Measurements from ENCODE around the gene FUT6. TPM values are rescaled to one million over a fixed set of nuclear protein-coding genes. Genes with fewer than 3 reads are reported as not detected.

FUT6 gene
- total and polyA plus RNA-seq, 2 donors from 2014 or later = 13.0 to 58.4 TPM

DNA sequence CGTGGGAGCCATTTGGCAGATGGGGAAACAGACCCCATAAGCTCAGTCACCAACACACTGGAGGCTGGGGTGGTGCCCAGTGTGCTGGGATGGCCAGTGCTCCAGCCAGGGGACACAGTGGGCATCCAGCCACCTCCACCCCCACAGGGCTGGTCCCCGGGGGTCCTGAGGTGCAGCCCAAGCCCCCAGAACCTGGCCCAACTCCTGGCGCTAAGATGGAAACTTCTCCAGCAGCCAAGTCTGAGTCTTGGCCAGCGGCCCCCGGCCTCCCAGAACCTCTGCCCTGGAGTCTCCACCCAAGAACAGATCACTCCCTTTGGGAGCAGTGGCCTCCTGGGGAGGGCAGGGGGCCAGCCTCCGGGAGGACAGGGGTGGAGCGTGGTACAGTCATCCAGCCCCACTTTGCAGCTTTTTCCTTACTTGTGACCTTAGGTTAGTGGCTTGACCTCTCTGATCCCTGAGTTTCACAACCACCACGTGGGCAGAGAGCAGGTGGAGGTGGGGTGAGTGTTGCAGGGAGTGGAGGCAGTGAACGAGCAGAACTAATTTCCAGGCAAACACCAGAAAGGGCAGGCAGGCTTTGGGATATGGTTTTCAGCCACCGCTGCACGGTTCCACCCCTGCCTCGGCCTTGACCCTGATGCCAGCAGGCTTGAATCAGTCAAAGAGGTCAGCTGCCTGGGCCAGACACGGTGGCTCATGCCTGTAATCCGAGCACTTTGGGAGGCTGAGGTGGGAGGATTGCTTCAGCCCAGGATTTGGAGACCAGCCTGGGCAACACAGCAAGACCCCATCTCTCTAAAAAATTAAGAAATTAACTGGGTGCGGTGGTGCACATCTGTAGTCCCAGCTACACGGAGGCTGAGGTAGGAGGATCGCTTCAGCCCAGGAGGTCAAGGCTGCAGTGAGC is 38.9 kb downstream of the FUT6 start:
- H3K9me3 ChIP-seq (ENCODE audit: control insufficient read depth in 2 of 3, insufficient read depth in 1 of 3, low read length in 3 of 3) = no peaks in the 10 kb centered on the region
- H3K9ac ChIP-seq (ENCODE audit: low read length in 3 of 3) = no peak overlapping the region
- DNase-seq = no peak
- no peaks in the 10 kb centered on the region for H3K27me3 ChIP-seq (ENCODE audit: control insufficient read depth, insufficient read depth, low read length)
- TF ChIP-seq, protein P1, sequence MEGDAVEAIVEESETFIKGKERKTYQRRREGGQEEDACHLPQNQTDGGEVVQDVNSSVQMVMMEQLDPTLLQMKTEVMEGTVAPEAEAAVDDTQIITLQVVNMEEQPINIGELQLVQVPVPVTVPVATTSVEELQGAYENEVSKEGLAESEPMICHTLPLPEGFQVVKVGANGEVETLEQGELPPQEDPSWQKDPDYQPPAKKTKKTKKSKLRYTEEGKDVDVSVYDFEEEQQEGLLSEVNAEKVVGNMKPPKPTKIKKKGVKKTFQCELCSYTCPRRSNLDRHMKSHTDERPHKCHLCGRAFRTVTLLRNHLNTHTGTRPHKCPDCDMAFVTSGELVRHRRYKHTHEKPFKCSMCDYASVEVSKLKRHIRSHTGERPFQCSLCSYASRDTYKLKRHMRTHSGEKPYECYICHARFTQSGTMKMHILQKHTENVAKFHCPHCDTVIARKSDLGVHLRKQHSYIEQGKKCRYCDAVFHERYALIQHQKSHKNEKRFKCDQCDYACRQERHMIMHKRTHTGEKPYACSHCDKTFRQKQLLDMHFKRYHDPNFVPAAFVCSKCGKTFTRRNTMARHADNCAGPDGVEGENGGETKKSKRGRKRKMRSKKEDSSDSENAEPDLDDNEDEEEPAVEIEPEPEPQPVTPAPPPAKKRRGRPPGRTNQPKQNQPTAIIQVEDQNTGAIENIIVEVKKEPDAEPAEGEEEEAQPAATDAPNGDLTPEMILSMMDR (IDR thresholded peaks at IDR 0.05; ENCODE audit: borderline replicate concordance, extremely low read depth, insufficient read depth) = no peak
- no peak overlapping the region for H3K27ac ChIP-seq (ENCODE audit: low read depth in 2 of 2, low read length in 2 of 2)
- intact Hi-C loops (cut with DNase I) = loop anchor here (10.0 kb wide), 1 partner anchor 94 kb away; no protein-coding TSS in a partner anchor
- peaks cover 0 to 10% (median 0%) of the 10 kb centered on the region in 3 donors for H3K4me1 ChIP-seq (ENCODE audit: control insufficient read depth in 2 of 3, insufficient read depth in 2 of 3, low read depth in 1 of 3, low read length in 3 of 3)
- H3K4me3 ChIP-seq (ENCODE audit: low read length in 3 of 3) = no peak overlapping the region
- H3K36me3 ChIP-seq (ENCODE audit: control insufficient read depth in 2 of 3, insufficient read depth in 3 of 3, low read length in 3 of 3) = no peaks in the 10 kb centered on the region
- FAIRE-seq = no peak

DNA sequence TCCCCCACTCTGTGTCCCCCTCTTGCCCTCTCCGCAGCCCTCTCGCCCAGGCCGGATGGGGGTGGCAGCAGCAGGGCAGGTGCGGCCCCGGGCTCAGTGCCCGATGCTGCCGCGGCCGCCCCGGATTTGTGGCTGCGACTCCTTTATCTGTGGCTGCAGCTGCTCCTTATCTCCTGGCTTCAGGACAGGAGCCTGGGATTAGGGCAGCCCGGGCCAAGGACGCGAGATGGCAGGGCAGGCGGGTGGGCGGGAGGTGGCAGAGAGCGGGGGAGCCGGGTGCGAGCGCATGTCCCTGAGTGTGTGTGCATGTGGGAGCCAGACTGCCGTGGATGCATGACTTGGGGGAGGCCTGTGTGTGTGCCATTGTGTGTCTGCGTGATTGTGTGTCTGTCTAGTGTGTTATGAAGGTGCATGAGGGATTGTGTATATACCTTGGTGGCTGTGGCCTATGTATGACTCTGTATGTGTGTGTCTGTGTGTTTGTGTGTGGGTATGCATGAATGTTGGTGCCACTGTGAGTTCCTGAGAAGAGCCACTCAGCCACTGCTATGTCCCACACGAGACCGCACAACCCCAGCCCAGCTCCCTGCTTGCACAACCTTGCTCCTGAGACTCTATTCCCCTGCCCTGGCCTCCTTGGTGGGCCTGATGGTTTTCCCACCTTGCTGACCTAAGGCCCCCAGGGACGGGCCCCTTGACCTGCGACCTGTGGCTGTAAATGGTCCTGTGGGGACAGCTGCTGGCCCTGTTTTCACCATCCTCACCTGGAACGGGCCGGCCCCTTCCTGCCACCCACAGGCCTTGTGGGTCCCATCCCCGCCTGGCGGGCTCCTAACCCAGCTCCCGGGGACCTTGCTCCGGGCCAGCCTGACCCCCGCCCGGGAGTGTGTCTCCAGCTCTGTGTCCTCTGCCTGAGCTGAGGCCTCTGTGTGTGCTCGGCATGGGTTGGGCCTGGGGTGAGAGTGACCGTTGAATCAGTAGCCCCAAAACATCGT is 40.0 kb downstream of the FUT6 start:
- DNase-seq (no peak), FAIRE-seq (no peak)
- H3K4me1 ChIP-seq (ENCODE audit: control insufficient read depth in 2 of 3, insufficient read depth in 2 of 3, low read depth in 1 of 3, low read length in 3 of 3) = peaks cover 0 to 8% (median 0%) of the 10 kb centered on the region in 3 donors
- no peaks in the 10 kb centered on the region for H3K27me3 ChIP-seq (ENCODE audit: control insufficient read depth, insufficient read depth, low read length)
- no peaks in the 10 kb centered on the region for H3K36me3 ChIP-seq (ENCODE audit: control insufficient read depth in 2 of 3, insufficient read depth in 3 of 3, low read length in 3 of 3)
- no peak overlapping the region for H3K27ac ChIP-seq (ENCODE audit: low read depth in 2 of 2, low read length in 2 of 2)
- TF ChIP-seq, protein P1 (IDR thresholded peaks at IDR 0.05; ENCODE audit: borderline replicate concordance, extremely low read depth, insufficient read depth) = no peak
- no peak overlapping the region for H3K4me3 ChIP-seq (ENCODE audit: low read length in 3 of 3)
- no peaks in the 10 kb centered on the region for H3K9me3 ChIP-seq (ENCODE audit: control insufficient read depth in 2 of 3, insufficient read depth in 1 of 3, low read length in 3 of 3)
- intact Hi-C loops (cut with DNase I) = loop anchor here (10.0 kb wide), 1 partner anchor 95 kb away; no protein-coding TSS in a partner anchor
- no peak overlapping the region for H3K9ac ChIP-seq (ENCODE audit: low read length in 3 of 3)

- Histone ChIP-seq H3K9ac (ENCODE audit: low read length in 3 of 3) (no peak overlapping the region), H3K9me3 (ENCODE audit: control insufficient read depth in 2 of 3, insufficient read depth in 1 of 3, low read length in 3 of 3) (no peaks in the 10 kb centered on the region), H3K27me3 (ENCODE audit: control insufficient read depth, insufficient read depth, low read length) (no peaks in the 10 kb centered on the region), H3K27ac (ENCODE audit: low read depth in 2 of 2, low read length in 2 of 2) (no peak overlapping the region), H3K4me1 (ENCODE audit: control insufficient read depth in 2 of 3, insufficient read depth in 2 of 3, low read depth in 1 of 3, low read length in 3 of 3) (peaks cover 0 to 3% (median 0%) of the 10 kb centered on the region in 3 donors), H3K4me3 (ENCODE audit: low read length in 3 of 3) (no peak overlapping the region), H3K36me3 (ENCODE audit: control insufficient read depth in 2 of 3, insufficient read depth in 3 of 3, low read length in 3 of 3) (no peaks in the 10 kb centered on the region)
- intact Hi-C loops (cut with DNase I) = no loop called here
- TF ChIP-seq, protein P1 (IDR thresholded peaks at IDR 0.05; ENCODE audit: borderline replicate concordance, extremely low read depth, insufficient read depth) = no peak
- FAIRE-seq = no peak
- no peak for DNase-seq
Measured at GRCh38 chr19:5798244-5798643, 41.3 kb downstream of the FUT6 start.
